K562 (cell line): Measurements from ENCODE around the gene ADCY5. TPM values are rescaled to one million over a fixed set of nuclear protein-coding genes. Genes with fewer than 3 reads are reported as not detected.

Source experiments
- ATAC-seq: fragments of 200-7000 bp; cut with Tn5 transposase; 3 replicates; pipeline ENCODE4 v1.9.1; 2020; ENCODE audit warnings: moderate library complexity
- BruUV-seq: library from RNA; stranded (reverse); fragments of 400-500 nt; replicated peaks from 2 replicates; lab custom pipeline; 2021; lab: Mats Ljungman, UMichigan
- CTCF ChIA-PET: fragments of 300-600 bp; formaldehyde crosslinking; extraction: SDS; loops from one replicate; lab custom pipeline; 2021; ENCODE audit warnings: low intra/inter-chr PET ratio; lab: Yijun Ruan, JAX
- POLR2A ChIA-PET: fragments of 300-600, 350-650 bp; sonication (Branson Sonifier 250); formaldehyde crosslinking; extraction: SDS; loops from one replicate; lab custom pipeline; 2021; ENCODE audit warnings: antibody characterized with exemption, inconsistent platforms; lab: Yijun Ruan, JAX
- DNase-seq, 4 experiments: peaks; one replicate each; pipeline versions ENCODE4 v3.0.0 to v3.0.0-alpha.2; 2011 to 2018; ENCODE audit warnings: low spot score in 3 of 4, mixed read lengths in 3 of 4; ENCODE audit errors: extremely low read depth in 1 of 4
- FAIRE-seq: peaks from 2 replicates; lab custom pipeline; 2011; peaks lifted over from hg19 to GRCh38; lab: Jason Lieb, UNC
- H2AFZ ChIP-seq: 2 replicates; pipeline ENCODE4 v1.6.0; 2011; ENCODE audit warnings: low read depth, low read length, control low read depth, inconsistent platforms
- H3K27ac ChIP-seq: fragments of 200-600 bp; 3 replicates; pipeline ENCODE4 v1.8.0; 2011; ENCODE audit warnings: low read depth, mild to moderate bottlenecking, control low read depth, inconsistent platforms, low read length, moderate library complexity, mixed read lengths; ENCODE audit errors: extremely low read depth
- H3K27me3 ChIP-seq, 2 experiments: fragments of 300-600 bp in 1 of 2; 2 replicates in 1 of 2; 3 replicates in 1 of 2; pipeline versions ENCODE4 v1.6.0 to v1.8.0; 2011; ENCODE audit warnings: inconsistent platforms in 2 of 2, low read length in 2 of 2, mild to moderate bottlenecking in 1 of 2, mixed read lengths in 1 of 2, moderate library complexity in 1 of 2; ENCODE audit not compliant: control insufficient read depth in 2 of 2, insufficient read depth in 2 of 2
- H3K36me3 ChIP-seq: fragments of 300-600 bp; 3 replicates; pipeline ENCODE4 v1.8.0; 2011; ENCODE audit warnings: mild to moderate bottlenecking, low read length, inconsistent platforms; ENCODE audit not compliant: control insufficient read depth, insufficient read depth
- H3K4me1 ChIP-seq, 2 experiments: fragments of 200-600 bp in 1 of 2; replicated peaks in 1 of 2; 2 replicates in 1 of 2; 3 replicates in 1 of 2; pipeline versions ENCODE4 v1.5.1 to v1.8.0; 2011; ENCODE audit warnings: inconsistent platforms in 2 of 2, low read length in 2 of 2, mild to moderate bottlenecking in 1 of 2, mixed read lengths in 1 of 2, moderate library complexity in 1 of 2; ENCODE audit not compliant: control insufficient read depth in 2 of 2, insufficient read depth in 2 of 2
- H3K4me2 ChIP-seq: 2 replicates; pipeline ENCODE4 v1.6.1; 2011; ENCODE audit warnings: low read length, control low read depth, inconsistent platforms, mixed read lengths; ENCODE audit not compliant: insufficient read depth
- H3K4me3 ChIP-seq: fragments of 200-600 bp; sonication (generic), shearing (Covaris generic); 2 replicates; pipeline ENCODE4 v1.5.1; 2016; ENCODE audit warnings: control low read depth, inconsistent platforms
- H3K79me2 ChIP-seq: fragments of 200-600 bp; 3 replicates; pipeline ENCODE4 v1.8.0; 2011; ENCODE audit warnings: low read length, inconsistent platforms; ENCODE audit not compliant: control insufficient read depth, insufficient read depth
- H3K9ac ChIP-seq, 2 experiments: 2 replicates each; pipeline versions ENCODE4 v1.6.0 to v1.6.1; 2011; ENCODE audit warnings: low read depth in 2 of 2, low read length in 2 of 2, control low read depth in 1 of 2, inconsistent platforms in 1 of 2, mild to moderate bottlenecking in 1 of 2, mixed read lengths in 1 of 2; ENCODE audit not compliant: insufficient read depth in 1 of 2
- H3K9me1 ChIP-seq: one replicate; pipeline ENCODE4 v1.6.0; 2011; ENCODE audit warnings: inconsistent platforms, mild to moderate bottlenecking, low read length, moderate library complexity; ENCODE audit not compliant: control insufficient read depth, insufficient read depth
- H3K9me3 ChIP-seq: replicated peaks from 2 replicates; pipeline ENCODE4 v1.5.1; 2011; ENCODE audit warnings: low read depth, low read length, inconsistent platforms; ENCODE audit not compliant: control insufficient read depth, insufficient read depth
- H4K20me1 ChIP-seq: replicated peaks from 2 replicates; pipeline ENCODE4 v1.6.1; 2011; ENCODE audit warnings: low read length, inconsistent platforms, mixed read lengths; ENCODE audit not compliant: control insufficient read depth, insufficient read depth
- ESRRA ChIP-seq: fragments of 450-650 bp; IDR thresholded peaks from 2 replicates; pipeline ENCODE4 v1.6.1; 2014; ENCODE audit warnings: low read depth, mild to moderate bottlenecking, moderate library complexity, borderline replicate concordance
- MAFG ChIP-seq: fragments of 450-650 bp; conservative IDR thresholded peaks from 2 replicates; pipeline ENCODE4 v1.6.1; 2016; ENCODE audit warnings: missing genetic modification characterization, missing compliant biosample characterization
- PYGO2 ChIP-seq: fragments of 450-650 bp; IDR thresholded peaks from 2 replicates; pipeline ENCODE4 v1.6.1; 2016; ENCODE audit warnings: mild to moderate bottlenecking, missing genetic modification characterization, moderate library complexity, missing compliant biosample characterization
- RB1 ChIP-seq: fragments of 450-650 bp; IDR thresholded peaks from 2 replicates; pipeline ENCODE4 v1.6.1; 2017; ENCODE audit warnings: low read depth, mild to moderate bottlenecking
- SAFB ChIP-seq: fragments of 200-400 bp; formaldehyde crosslinking; IDR thresholded peaks from 2 replicates; pipeline ENCODE4 v1.6.1; 2017; ENCODE audit warnings: low read depth, low read length, borderline replicate concordance
- SIRT6 ChIP-seq: IDR thresholded peaks from one replicate; pipeline ENCODE4 v1.6.1; 2012; ENCODE audit warnings: low read depth, mild to moderate bottlenecking, control low read depth, inconsistent platforms, low read length, moderate library complexity
- SMC3 ChIP-seq: conservative IDR thresholded peaks from 2 replicates; pipeline ENCODE4 v1.6.1; 2011; ENCODE audit warnings: low read depth, low read length, improper control_type of control experiment; ENCODE audit not compliant: insufficient read depth
- TCFL5 ChIP-seq: fragments of 250-450 bp; sonication (Bioruptor Pico); conservative IDR thresholded peaks from 2 replicates; pipeline ENCODE4 v1.6.1; 2021; ENCODE audit warnings: mild to moderate bottlenecking, moderate library complexity, matching md5 sums
- ZNF449 ChIP-seq: fragments of 250-450 bp; sonication (Bioruptor Pico); IDR thresholded peaks from 2 replicates; pipeline ENCODE4 v1.8.0; 2022; ENCODE audit warnings: moderate library complexity, mild to moderate bottlenecking, inconsistent platforms
- WGBS: fragments of 100-300 bp; shearing (Covaris generic); methylation state at CpG from one replicate; pipeline ENCODE4 v1.1.6; 2016; ENCODE audit warnings: low coverage, mixed read lengths; ENCODE audit not compliant: insufficient coverage; ENCODE audit errors: missing lambda C conversion rate; 5-methylcytosine and 5-hydroxymethylcytosine counted together
- in situ Hi-C: fragments of 300-500 bp; cut with MboI; formaldehyde crosslinking; loops from 4 replicates; pipeline ENCODE4 v1.15.0; 2018; ENCODE audit warnings: inconsistent platforms, mixed read lengths
- intact Hi-C: fragments of 100-400 bp; cut with micrococcal nuclease; formaldehyde crosslinking; loops from 2 replicates; pipeline ENCODE4 v1.14.2; 2022
- polyA plus RNA-seq, 8 experiments: library from polyadenylated mRNA; depleted of rRNA in 4 of 8; stranded (reverse) in 5 of 8; unstranded in 3 of 8; fragments of >200 nt; fragmentation: Nextera tagmentation in 2 of 8; fragmentation: Illumina TruSeq in 1 of 8; extraction: Ambion mirVana in 2 of 8; extraction: Trizol in 1 of 8; gene quantifications; 2 replicates each; pipeline versions ENCODE4 v1.2.1 to v1.2.3, GENCODE V29; 2011 to 2014; ENCODE audit warnings: inconsistent platforms in 1 of 8, missing spikeins in 1 of 8
- total RNA-seq, 7 experiments: library from RNA; depleted of rRNA in 6 of 7; stranded (reverse); fragments of >200 nt in 6 of 7; fragmentation: Illumina TruSeq in 2 of 7; extraction: Trizol in 2 of 7; gene quantifications; 2 replicates each; pipeline versions ENCODE4 v1.2.1 to v1.2.3, GENCODE V29; 2011 to 2021; ENCODE audit warnings: low replicate concordance in 1 of 7

Gene ADCY5
- total and polyA plus RNA-seq, 9 of the 15 experiments (the other 6 are each of a cell fraction or from before 2014, with no cell fraction given) = under 0.01 TPM; not detected in 8

- H3K9me1 ChIP-seq = no peaks in the 10 kb centered on the region
- BruUV-seq = no TSS peak
- no peaks in the 10 kb centered on the region for H4K20me1 ChIP-seq
- H3K4me3 ChIP-seq = no peak overlapping the region
- TF ChIP-seq SIRT6 = no peak
- TF ChIP-seq MAFG (tag) = peak; percentile 14; the same call in 1 of the 2 replicates
- TF ChIP-seq, all 486 proteins: peak for 1
- Histone ChIP-seq H3K9me3 (no peaks in the 10 kb centered on the region), H3K79me2 (no peaks in the 10 kb centered on the region), H3K27me3 (peaks cover 0 to 15% of the 10 kb centered on the region in 2 experiments; a peak in 2 of 5 replicates), H3K27ac (no peak overlapping the region), H2AFZ (no peak overlapping the region), H3K9ac (no peak overlapping the region), H3K4me2 (no peak overlapping the region), H3K36me3 (no peaks in the 10 kb centered on the region), H3K4me1 (no peaks in the 10 kb centered on the region)
- WGBS = 0% methylated on average over 2 of the region's 6 CpGs
- POLR2A ChIA-PET = interaction anchor here (0.6 kb wide), 1 partner anchor 577 kb away, joined by 3 read pairs; no protein-coding TSS in a partner anchor
- no peak for FAIRE-seq
- in situ Hi-C loops = no loop called here
- intact Hi-C loops = no loop called here
- CTCF ChIA-PET = no interaction called here
- DNase-seq = no peak
- ATAC-seq = no peak
These were observed 76.8 kb downstream of the ADCY5 start for GRCh38 chr3:123371859-123372685.

GRCh38 chr3:123371426-123371825 is 77.5 kb downstream of the ADCY5 start:
- no peak overlapping the region for H3K4me2 ChIP-seq
- DNase-seq (no peak), FAIRE-seq (no peak), ATAC-seq (no peak)
- H3K9ac ChIP-seq = no peak overlapping the region
- ChIA-PET CTCF (no interaction called here), POLR2A (no interaction called here)
- H3K27me3 ChIP-seq = peaks cover 0 to 15% of the 10 kb centered on the region in 2 experiments; a peak in 2 of 5 replicates
- no peaks in the 10 kb centered on the region for H3K9me1 ChIP-seq
- H3K27ac ChIP-seq = no peak overlapping the region
- in situ Hi-C loops = no loop called here
- intact Hi-C loops = no loop called here
- WGBS = 0% methylated on average over 10 of the region's 10 CpGs
- H3K4me1 ChIP-seq = no peaks in the 10 kb centered on the region
- no peaks in the 10 kb centered on the region for H3K36me3 ChIP-seq
- H2AFZ ChIP-seq = no peak overlapping the region
- no peaks in the 10 kb centered on the region for H3K79me2 ChIP-seq
- no TSS peak for BruUV-seq
- H3K9me3 ChIP-seq = no peaks in the 10 kb centered on the region
- no peaks in the 10 kb centered on the region for H4K20me1 ChIP-seq
- no peak for TF ChIP-seq TCFL5 (CRISPR knock-in tag)
- no peak for TF ChIP-seq ESRRA
- no peak for TF ChIP-seq RB1
- TF ChIP-seq SAFB = no peak
- no peak for TF ChIP-seq PYGO2
- TF ChIP-seq ZNF449 (CRISPR knock-in tag) = no peak
- no peak for TF ChIP-seq SMC3
- TF ChIP-seq, all 486 proteins: peak for 0
- no peak overlapping the region for H3K4me3 ChIP-seq
